GM21515 (cell line): ENCODE results near the gene PHYHD1.
A peak's percentile ranks its signal among the peaks of the same experiment; 100 is the strongest.

Source experiments
- ATAC-seq: cut with Tn5 transposase; IDR thresholded peaks from one replicate; pipeline ENCODE4 v1.9.1; 2021; ENCODE audit not compliant: unreplicated experiment

The PHYHD1 gene

DNA sequence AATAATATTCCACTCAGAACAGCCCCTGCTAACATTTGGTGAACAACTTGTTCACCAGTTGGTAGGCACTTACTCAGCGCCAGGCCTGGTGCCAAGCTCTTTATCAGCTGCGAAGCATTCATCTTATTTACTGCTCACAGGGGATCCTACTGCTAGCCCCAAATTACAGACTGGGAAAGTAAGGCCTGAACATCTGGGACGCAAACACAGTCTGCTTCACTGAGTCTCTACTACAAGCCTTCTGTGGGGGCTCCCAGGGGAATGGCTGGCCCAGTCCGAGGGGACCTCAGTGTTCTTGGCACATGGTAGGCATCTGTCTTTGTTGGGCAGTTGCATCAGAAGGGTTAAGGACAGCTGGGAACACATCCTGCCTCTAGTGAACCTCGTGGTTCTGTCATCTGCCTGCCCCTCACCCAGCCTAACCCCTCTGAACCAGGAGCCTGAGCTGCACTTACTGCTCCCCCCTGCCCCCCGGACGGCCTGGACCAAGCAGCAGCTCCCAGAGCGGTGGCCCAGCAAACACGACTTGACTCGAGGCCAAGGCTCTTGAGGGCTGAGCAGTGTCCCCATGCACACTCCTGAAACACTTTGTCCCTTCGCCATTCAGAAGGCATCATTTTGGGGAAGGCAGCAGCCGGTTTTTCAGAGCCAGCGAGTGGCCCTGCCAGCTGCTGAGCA, at the start of gene PHYHD1:
Gene PHYHD1, plus strand, starts transcription at position 602 of the 678 bp plus-strand sequence. CDS start 1,342 bp downstream, outside the sequence.
- ATAC-seq: no peak

DNA sequence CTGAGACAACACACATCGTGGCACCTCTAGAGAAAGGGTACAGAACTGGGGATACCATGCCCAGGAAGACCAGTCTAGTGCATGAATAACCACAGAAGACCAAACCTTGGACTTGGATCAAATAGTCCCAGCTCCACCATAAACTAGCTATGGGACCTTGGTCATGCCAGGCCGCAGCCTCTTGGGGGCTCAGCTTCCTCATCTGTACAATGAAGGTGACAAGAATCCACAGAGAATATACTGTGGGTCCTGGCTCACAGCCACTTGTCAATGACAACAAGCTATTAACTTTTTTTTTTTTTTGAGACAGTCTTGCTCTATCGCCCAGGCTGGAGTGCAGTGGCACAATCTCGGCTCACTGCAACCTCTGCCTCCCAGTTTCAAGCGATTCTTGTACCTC, 42.9 kb upstream of the PHYHD1 start:
- no peak for ATAC-seq

- ATAC-seq: peak; percentile 87
Observed at GRCh38 chr9:128881884-128882676, 38.7 kb upstream of the PHYHD1 start, which contains the start of the genes KYAT1 and LRRC8A. KYAT1 (minus strand) TSS chr9:128881950; CDS start chr9:128845405, 36,545 bp downstream. LRRC8A (plus strand) TSS chr9:128882133; CDS start chr9:128907165, 25,032 bp downstream.

GRCh38 chr9:128882677-128883603, 37.8 kb upstream of the PHYHD1 start:
- ATAC-seq: no peak

DNA sequence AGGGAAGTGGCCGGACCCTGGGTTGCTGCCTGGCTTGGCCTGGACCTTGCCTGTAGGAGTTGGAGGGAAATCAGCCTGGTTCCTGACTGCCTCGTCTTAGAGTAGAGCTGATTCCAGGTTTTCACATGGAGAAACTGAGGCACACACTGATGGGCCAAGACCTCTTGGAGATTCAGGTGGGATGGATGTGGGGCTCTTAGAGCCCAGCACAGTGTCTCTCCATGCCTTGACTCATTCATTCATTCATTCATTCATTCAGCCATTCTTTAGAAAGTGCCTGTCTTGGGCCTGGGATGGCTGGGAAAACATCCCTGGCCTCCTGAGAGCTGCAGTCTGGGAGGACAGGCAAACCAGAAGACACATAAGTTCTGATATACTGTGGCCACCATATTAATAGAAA, 36.6 kb upstream of the PHYHD1 start:
- no peak for ATAC-seq

- ATAC-seq: no peak
Observed at GRCh38 chr9:128885376-128885775, 35.4 kb upstream of the PHYHD1 start.

DNA sequence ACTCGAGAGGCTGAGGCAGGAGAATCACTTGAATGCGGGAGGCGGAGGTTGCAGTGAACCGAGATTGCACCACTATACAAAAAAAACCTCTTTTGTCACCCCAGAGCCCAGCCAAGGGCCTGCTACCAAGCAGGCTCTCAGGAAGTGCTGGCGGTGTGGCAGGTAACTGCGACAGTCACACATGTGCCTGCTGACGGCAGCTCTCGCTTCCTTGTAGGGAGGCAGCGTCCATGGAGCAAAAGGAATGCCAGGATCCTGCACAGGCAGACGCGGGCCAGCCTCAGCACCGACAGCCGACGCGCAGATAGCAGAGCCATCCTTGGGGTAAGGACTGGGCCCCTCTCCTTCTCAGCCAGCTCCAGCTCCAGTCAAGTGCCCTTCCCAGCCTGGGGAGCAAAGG, 35.0 kb upstream of the PHYHD1 start:
- ATAC-seq: no peak

- no peak for ATAC-seq
Observed at GRCh38 chr9:128886211-128886891, 34.4 kb upstream of the PHYHD1 start.

DNA sequence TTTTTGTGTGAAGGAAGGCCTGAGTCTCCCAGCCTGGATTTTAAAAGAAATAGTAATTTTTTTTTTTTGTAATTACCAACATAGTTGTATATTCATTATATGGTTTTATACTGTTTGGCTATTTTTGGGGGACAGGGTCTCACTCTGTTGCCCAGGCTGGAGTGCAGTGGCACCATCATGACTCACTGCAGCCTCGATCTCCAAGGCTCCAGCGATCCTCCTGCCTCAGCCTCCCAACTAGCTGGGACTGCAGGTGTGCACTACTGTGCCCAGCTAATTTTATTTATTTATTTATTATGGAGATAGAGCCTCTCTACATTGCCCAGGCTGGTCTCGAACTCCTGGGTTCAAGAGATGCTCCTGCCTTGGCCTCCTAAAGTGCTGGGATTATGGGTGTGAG, 33.7 kb upstream of the PHYHD1 start:
- no peak for ATAC-seq

- ATAC-seq: no peak
Observed at GRCh38 chr9:128887914-128888350, 32.9 kb upstream of the PHYHD1 start.

GRCh38 chr9:128891321-128892220, 29.2 kb upstream of the PHYHD1 start:
- no peak for ATAC-seq

DNA sequence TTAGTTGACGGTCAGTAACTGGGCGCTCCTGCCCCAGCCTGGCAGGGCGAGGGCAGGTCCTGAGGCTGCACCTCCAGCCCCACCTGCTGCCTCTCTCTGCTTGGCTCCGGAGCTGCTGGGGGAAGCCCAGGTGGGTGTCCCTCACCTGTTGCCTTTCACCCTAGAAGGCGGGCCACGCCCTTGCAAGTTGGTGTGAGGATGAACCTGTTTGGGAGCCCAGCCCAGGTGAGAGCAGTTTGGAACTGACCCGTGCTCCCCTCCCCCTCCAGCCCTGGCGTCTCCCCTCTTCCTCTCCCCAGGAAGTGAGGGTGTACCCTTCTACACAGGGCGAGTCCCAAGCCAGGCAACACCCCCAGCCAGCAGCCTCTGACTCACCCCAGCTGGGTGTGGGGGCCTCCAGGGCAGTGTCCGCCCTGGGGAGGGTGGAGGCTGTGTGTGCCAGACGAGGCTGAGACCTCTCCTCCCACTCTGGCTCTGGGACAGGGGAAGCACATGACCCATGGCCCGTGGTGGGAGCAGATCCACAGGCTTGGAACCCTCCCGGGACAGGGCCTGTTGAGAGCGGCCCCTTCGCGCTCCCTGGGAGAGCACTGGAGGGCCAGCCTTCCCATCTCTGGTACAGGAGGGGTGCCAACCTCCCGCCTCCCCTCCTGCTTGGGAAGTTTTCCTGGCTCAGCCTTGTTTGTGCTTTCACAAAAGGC, 28.4 kb upstream of the PHYHD1 start:
- no peak for ATAC-seq

DNA sequence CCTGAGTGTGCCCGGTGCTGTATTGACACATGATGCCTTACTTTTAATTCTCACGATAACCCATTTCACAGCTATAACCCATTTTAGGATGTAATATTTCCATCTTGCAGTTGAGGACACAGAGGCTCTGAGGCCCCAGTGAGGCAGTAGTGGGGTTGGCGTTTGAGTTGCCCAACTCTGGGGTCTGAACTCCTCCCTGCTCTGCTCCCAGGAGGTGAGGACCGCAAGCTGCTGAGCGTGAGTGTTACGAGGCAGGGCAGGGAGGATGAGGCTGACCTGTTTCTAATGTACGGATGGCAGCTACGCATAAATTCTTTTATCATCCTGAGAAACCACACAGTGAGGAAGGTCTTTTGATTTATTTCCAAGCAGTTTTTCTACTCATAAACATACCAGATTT, 27.4 kb upstream of the PHYHD1 start:
- ATAC-seq: no peak

DNA sequence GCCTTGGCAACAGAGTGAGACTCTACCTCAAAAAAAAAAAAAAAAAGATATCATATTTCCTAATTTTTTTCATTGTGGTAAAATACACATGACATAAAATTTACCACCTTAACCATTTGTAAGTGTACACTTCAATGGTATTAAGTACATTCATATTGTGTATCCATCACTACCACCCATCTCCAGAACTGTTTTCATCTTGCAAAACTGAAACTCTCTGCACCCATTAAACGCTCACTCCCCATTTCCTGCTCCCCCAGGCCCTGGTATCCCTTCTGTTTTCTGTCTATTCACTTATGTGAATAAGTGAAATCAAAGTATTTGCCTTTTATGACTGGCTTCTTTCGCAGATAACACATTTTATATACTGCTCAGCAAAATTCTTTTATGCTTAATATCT, 26.0 kb upstream of the PHYHD1 start:
- no peak for ATAC-seq

GRCh38 chr9:128895556-128895955, 25.2 kb upstream of the PHYHD1 start:
- no peak for ATAC-seq

DNA sequence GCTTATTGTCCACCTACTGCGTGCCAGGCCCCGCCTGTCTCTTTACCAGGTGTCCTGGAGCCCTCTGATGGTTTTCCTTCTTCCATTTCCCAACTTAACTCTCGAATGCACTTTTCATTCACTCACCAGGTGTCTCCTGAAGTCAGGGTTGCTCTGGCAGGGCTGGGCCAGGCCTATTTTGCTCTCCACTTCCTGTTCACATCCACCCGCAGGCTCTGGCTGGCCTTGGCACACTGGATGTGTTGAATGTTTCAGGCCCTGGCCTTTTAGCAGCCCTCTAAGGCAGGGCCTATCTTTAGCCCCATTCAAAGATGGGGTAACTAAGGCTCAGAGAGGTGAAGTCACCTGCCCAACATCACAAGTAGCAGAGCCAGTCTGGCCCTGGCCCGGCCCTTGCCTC, 22.4 kb upstream of the PHYHD1 start:
- no peak for ATAC-seq

DNA sequence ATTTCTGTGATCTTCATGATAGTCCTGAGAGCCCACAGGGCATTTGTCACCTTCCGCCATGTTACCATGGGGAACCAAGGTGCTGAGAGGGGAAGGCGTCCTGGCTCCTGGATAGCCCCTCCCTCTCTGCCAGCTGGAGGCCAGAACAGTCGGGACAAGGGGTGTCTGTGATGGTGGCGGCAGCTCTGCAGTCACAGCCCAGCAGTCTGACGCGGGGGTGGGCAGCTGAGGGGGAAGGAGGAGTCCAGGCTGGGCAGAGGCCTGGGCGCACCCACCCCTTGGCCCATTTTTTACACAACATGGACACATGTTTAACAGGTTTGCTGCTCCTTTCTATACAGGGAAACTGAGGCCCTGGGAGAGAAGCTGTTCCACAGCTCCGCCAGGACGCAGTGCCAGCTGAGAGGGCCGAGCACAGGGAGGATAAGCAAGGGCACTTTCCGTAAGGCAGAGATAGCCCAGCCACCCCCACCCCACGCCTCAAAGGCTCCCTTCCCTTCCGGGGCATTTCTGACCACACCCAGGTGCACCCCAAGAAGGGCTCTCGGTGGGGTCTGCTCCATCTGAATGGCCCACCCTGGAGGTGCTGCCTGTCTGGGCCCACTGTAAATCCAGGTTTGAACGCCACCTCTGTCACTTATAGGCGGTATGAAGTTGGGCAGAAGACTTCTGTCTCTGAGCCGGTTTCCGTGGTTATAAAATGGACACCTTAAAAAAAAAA, 21.8 kb upstream of the PHYHD1 start:
- no peak for ATAC-seq
